ENCODE results near the gene CEP78.

Gene CEP78

GRCh38 chr9:78311075-78311474 lies 75.2 kb downstream of the CEP78 start:
- DNase-seq: no peak

- no peak for DNase-seq
Measured at GRCh38 chr9:78311886-78312524, 76.1 kb downstream of the CEP78 start.

- no peak for DNase-seq
Measured at GRCh38 chr9:78314550-78314949, 78.7 kb downstream of the CEP78 start.

GRCh38 chr9:78314953-78315870 lies 79.3 kb downstream of the CEP78 start:
- peak; percentile 65 for DNase-seq

GRCh38 chr9:78316166-78316892 lies 80.5 kb downstream of the CEP78 start:
- no peak for DNase-seq

GRCh38 chr9:78319197-78320029 lies 83.5 kb downstream of the CEP78 start:
- no peak for DNase-seq

GRCh38 chr9:78320030-78320693 lies 84.3 kb downstream of the CEP78 start:
- DNase-seq: no peak

GRCh38 chr9:78320875-78321496 lies 85.1 kb downstream of the CEP78 start:
- DNase-seq: no peak

GRCh38 chr9:78321505-78321904 lies 85.6 kb downstream of the CEP78 start:
- no peak for DNase-seq

GRCh38 chr9:78324068-78324650 lies 88.3 kb downstream of the CEP78 start:
- DNase-seq: no peak

- DNase-seq: no peak
Measured at GRCh38 chr9:78324682-78325081, 88.8 kb downstream of the CEP78 start.

GRCh38 chr9:78325343-78325742 lies 89.5 kb downstream of the CEP78 start:
- DNase-seq: peak; percentile 37

- no peak for DNase-seq
Measured at GRCh38 chr9:78325846-78326360, 90.0 kb downstream of the CEP78 start.

- DNase-seq: no peak
Measured at GRCh38 chr9:78326564-78326963, 90.7 kb downstream of the CEP78 start.

Data from fibroblast of skin of scalp (primary cell).